GOT3 (cell line): ENCODE measurements around the gene HMX3.
"Not testable (repeated sequence)": the region's sequence is repeated elsewhere in the genome, so short reads cannot be mapped to it uniquely, and the experiment has no call there.

Experiments
- DNase-seq: peaks from one replicate; lab custom pipeline; 2025; ENCODE audit warnings: mixed read lengths; lab: John Stamatoyannopoulos, UW

Gene HMX3

GRCh38 chr10:123148414-123149161 lies 12.8 kb downstream of the HMX3 start:
- no peak for DNase-seq

- no peak for DNase-seq
These were observed 13.4 kb downstream of the HMX3 start for GRCh38 chr10:123149162-123149567.

GRCh38 chr10:123149568-123150270 lies 13.9 kb downstream of the HMX3 start:
- no peak for DNase-seq

GRCh38 chr10:123150271-123150985 lies 14.7 kb downstream of the HMX3 start:
- DNase-seq, result no peak

- no peak for DNase-seq
These were observed 15.4 kb downstream of the HMX3 start for GRCh38 chr10:123150986-123151736.

- no peak for DNase-seq
These were observed 16.0 kb downstream of the HMX3 start for GRCh38 chr10:123151737-123152135.

- no peak for DNase-seq
These were observed 17.8 kb downstream of the HMX3 start for GRCh38 chr10:123153486-123154091.

- DNase-seq, result peak; percentile 92
These were observed 18.4 kb downstream of the HMX3 start, which contains the start of gene BUB3 for GRCh38 chr10:123154092-123154710. TSS of gene BUB3 (plus strand) at chr10:123154402. CDS start at chr10:123154918, 516 bp downstream.

GRCh38 chr10:123154711-123155505 lies 19.1 kb downstream of the HMX3 start:
- no peak for DNase-seq

GRCh38 chr10:123156078-123156477 lies 20.3 kb downstream of the HMX3 start:
- no peak for DNase-seq

- no peak for DNase-seq
These were observed 21.4 kb downstream of the HMX3 start for GRCh38 chr10:123157210-123157609.

- no peak for DNase-seq
These were observed 22.9 kb downstream of the HMX3 start for GRCh38 chr10:123158682-123159081.

GRCh38 chr10:123160311-123160980 lies 24.7 kb downstream of the HMX3 start:
- DNase-seq, result no peak

GRCh38 chr10:123164319-123164718 lies 28.5 kb downstream of the HMX3 start:
- DNase-seq, result no peak

- DNase-seq, result no peak
These were observed 29.8 kb downstream of the HMX3 start for GRCh38 chr10:123165445-123166072.

GRCh38 chr10:123166618-123167017 lies 30.8 kb downstream of the HMX3 start:
- no peak for DNase-seq

- no peak for DNase-seq
These were observed 35.2 kb downstream of the HMX3 start for GRCh38 chr10:123170961-123171360.

GRCh38 chr10:123171616-123172015 lies 35.8 kb downstream of the HMX3 start:
- DNase-seq, result not testable (repeated sequence)
